Fibroblast of peridontal ligament (primary cell): Measurements from ENCODE around the gene C2CD2.
A peak's percentile ranks its signal among the peaks of the same experiment; 100 is the strongest.

Source experiments
- DNase-seq: peaks from one replicate; pipeline ENCODE4 v3.0.0-alpha.2; 2010; ENCODE audit errors: extremely low read depth

Gene C2CD2

GRCh38 chr21:41887667-41888066 lies 66.2 kb downstream of the C2CD2 start:
- no peak for DNase-seq

DNA sequence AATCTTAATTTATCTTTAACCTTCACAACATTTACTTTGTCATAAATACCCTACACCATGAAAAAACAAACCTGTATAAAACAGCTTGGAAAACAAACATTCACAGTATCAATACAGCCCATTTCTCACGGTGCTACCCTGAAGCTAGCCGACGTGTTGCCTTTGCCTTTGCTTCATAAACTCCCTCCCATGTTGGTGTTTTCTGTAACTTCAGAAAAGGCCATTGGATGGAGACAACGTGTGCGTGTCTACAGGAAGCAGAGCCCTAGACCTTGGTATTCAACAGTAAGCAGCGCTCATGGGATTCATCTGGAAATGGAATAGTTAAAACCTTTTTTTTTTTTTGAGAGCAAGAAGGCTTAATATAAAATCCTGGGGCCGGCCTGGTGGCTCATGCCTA lies 67.5 kb downstream of the C2CD2 start:
- DNase-seq: no peak

GRCh38 chr21:41885341-41886024 lies 68.3 kb downstream of the C2CD2 start:
- DNase-seq: peak; percentile 52

GRCh38 chr21:41884501-41885030 lies 69.3 kb downstream of the C2CD2 start:
- DNase-seq: no peak

GRCh38 chr21:41883582-41883981 lies 70.2 kb downstream of the C2CD2 start:
- no peak for DNase-seq

DNA sequence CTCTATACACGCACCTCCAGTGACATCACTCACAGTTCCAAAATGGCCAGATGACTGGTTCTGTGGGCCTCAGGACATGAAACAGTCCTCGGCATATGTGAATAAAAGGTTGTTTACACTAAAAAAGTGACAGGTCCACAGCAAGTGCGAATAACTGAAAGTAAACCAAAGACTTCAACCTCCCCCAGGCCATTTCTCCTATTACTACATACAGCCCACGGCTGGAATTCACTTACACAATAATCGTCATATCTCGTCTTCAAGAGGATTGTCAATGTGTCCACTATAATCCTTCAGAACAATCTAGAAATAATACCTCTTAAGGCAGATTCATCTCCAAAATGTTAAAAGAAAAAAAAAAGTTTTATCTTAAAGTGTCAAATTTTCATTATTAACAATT lies 72.8 kb downstream of the C2CD2 start:
- DNase-seq: no peak

DNA sequence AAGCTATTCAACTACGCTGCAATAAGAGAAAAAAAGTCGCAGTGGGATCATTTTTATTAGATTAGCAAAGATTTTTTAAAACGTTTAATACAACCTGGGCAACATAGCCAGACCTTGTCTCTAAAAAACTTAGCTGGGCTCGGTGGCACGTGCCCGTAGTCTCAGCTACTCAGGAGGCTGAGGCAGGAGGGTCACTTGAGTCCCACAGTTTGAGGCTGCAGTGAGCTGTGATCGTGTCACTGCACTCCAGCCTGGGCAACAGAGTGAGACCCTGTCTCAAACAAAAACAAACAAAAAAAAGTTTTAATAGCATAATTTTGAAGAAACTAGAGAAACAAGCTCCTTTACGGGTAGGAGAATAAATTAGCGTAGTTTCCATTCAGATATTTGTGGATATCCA lies 73.7 kb downstream of the C2CD2 start:
- no peak for DNase-seq

DNA sequence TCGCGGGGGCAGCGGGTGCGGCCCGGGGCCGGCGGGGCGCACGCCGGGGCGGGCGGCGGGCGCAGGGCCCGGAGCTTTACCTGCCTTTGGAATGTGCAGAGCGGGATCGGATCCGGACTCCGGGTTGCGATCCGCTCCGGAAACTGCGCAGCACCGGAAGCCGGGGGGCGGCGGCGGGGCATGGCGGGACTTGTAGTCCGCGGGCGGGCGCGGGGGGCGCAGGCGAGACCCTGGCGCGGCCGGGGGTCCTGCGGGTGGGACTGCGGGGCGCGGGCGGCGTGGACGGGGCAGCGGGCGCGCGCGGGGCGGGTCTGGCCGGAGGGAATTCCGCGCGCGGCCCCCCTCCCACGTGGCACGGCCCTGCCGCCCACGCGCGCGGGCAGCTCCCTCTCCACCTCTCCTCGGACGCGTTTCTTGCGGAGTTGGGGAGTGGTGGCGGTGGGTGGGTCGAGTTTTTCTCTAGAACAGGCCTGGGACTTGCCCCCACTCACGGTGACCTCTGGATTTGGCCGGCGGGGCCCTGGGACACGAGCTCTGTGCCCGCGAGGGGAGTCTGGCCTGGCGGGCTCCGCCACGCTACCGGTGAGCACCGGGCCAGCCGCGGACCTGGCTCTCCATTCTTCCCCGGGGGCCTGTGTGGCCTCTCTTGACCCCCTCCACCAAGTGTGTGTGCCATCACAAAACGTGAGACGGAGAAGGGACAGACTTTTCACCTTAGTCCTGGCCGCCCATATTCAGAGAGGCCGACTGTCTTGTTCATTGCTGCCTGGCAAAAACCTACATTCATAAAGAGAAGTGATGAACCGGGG lies 74.4 kb downstream of the C2CD2 start, which contains the start of gene PRDM15:
TSS of gene PRDM15 (minus strand) at position 155 of the 809 bp plus-strand sequence. CDS start 18,981 bp downstream, outside the sequence.
- DNase-seq: peak; percentile 78

DNA sequence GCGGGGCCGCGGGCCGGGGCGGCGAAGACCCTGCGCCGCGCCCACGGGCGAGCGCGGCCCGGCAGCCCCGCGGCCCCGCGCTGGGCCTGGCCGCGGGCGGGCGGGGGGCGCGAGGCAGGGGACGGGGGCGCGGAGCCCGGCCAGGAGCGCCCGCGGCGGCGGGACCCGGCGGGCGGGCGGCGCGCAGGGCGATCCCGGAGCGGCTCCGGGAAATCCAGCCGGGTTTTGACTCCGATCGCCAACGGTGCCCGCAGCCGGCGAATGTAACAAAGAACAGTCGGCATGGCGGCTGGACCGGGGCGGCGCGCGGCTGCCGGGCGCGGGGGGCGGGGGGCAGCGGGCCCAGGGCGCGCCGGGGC lies 75.0 kb downstream of the C2CD2 start:
- peak; percentile 80 for DNase-seq

- peak; percentile 76 for DNase-seq
Measured at GRCh38 chr21:41877901-41878830, 75.7 kb downstream of the C2CD2 start.

- peak; percentile 8 for DNase-seq
Measured at GRCh38 chr21:41876928-41877652, 76.7 kb downstream of the C2CD2 start.

- DNase-seq: no peak
Measured at GRCh38 chr21:41876396-41876795, 77.4 kb downstream of the C2CD2 start.

GRCh38 chr21:41875086-41875485 lies 78.7 kb downstream of the C2CD2 start:
- no peak for DNase-seq

DNA sequence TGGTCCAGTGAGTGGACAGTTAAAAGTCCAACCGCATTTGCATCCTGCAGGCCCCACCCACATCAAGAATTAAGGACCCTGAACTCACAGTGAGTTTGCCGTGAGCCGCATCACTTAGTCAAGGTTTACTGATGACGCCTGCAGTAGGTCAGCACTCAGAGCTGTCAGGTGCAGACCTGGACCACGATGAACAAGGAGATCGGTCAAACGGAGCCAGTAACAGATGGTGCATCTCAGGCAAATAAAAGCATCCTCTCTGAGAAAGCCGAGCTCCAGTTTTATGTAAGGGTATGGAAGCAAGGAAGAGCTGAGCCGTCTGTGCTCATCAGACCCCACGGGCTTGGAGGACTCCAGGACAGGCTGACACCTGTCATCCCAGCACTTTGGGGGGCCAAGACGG lies 79.2 kb downstream of the C2CD2 start:
- DNase-seq: no peak

DNA sequence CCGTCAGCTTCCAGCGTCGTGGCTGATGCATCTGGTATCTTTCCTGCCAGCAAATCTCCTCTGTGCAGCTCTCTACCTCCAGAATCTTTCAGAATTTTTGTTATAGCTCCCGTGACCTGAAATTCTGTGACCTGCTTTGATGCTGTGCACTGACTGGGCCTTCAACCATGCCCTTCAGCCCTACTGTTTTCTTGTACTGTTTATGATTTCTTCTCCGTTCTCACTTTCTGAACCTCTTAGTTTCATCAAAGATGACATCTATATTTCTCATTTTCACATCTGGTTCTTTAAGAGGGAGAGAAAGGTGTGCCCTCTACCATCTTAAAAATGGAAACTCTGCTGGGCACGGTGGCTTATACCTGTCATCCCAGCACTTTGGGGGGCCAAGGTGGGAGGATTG lies 80.4 kb downstream of the C2CD2 start:
- no peak for DNase-seq

- DNase-seq: no peak
Measured at GRCh38 chr21:41873005-41873404, 80.8 kb downstream of the C2CD2 start.

DNA sequence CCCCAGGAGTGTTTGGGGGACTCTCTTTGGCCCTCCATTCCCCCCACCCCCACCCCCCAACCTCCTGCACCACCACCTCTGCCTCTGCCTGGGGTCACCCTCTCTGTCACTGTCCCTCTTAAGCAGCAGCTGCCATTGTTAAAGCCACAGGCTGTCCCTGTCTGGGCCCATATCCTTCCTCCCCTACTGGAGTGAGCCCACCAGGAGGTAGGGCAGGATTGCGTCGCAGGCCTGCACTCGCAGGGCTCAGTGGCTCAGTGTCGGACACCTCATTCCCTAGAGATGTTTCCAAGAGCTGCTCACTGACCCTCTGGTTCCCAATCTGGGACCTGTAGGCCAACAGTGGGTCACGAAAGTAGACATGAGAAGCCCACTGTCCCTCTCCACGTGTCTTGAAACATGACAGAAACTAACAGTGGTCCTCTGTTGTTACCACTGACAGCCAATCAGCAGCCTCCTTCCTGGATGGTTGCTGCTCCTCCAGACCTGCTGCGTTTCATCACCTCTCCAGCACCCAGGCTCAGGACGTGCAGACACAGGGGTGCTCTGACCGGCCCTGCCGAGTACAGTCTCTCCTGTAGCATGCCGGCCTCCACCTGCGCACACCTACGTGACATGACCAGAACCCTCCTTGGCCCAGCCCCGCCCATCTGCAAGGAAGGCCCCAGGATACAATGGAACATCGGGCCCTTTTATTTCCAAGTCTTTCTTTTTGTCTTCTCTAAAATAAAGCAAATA lies 82.4 kb downstream of the C2CD2 start:
- DNase-seq: no peak

GRCh38 chr21:41869771-41870170 lies 84.0 kb downstream of the C2CD2 start:
- DNase-seq: no peak

DNA sequence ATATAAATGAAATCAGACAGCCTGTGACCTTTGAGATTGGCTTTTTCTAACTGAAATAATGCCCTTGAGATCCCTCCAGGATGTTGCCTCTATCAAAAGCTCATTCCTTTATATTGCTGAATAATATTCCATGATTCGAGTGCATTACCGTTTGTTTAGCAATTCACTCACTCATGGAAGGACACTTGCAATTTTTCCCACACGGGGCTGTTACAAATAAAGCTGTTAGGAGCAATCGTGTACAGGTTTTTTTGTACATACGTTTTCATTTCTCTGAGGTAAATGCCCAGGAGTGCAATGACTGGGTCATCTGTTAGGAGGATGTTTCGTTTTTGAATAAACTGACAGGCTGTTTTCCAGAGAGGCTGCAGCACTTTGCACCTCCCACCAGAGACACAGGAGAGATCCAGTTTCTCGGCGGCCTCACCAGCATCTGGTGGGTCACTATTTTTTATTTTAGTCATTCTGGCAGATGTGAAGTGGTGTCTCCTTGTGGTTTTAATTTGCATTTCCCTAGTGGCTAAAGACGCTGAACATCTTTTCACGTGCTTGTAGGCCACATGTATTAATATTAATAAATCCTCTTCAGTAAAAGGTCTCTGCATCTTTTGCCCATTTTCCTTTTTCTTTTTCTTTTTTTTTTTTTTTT lies 85.6 kb downstream of the C2CD2 start:
- DNase-seq: no peak

DNA sequence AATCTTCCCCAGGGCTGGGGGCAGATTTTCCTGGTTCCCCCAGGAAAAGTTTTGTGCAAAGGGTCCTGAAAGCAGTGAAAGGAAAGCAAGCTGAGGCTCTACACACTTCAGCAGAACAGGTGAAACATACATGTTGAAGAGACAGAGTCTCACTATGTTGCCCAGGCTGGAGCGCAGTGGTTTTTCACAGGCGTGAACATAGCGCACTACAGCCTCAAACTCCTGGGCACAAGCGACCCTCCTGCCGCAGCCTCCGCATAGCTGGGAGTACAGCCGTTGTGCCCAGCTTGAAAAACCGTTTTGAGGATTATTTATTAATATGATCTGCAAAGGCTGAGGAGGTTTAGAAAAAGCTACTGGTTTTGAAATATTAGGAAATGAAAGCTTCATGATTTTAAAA lies 86.5 kb downstream of the C2CD2 start:
- DNase-seq: no peak
